Posterior vena cava (tissue), 2 donors: ENCODE data around the gene CAMTA1. TPM values are rescaled to one million over a fixed set of nuclear protein-coding genes. Genes with fewer than 3 reads are reported as not detected.

Experiments
- DNase-seq: peaks from one replicate; pipeline ENCODE4 v3.0.0-alpha.2; 2020; ENCODE audit warnings: low spot score
- intact Hi-C, 2 donors: fragments of 100-400 bp; cut with DNase I; formaldehyde crosslinking; loops; one replicate each; pipeline versions ENCODE4 v1.14.1 to v1.14.2; 2022 to 2023
- total RNA-seq, 2 donors: library from RNA; stranded (reverse); fragmentation: NEBNext Ultra II Directional; extraction: Animal tissue kit (Norgen Biotek cat#: 25700); gene quantifications; one replicate each; pipeline ENCODE4 v1.2.1, GENCODE V29; 2021
- donor health status: DM: yes; HTN: yes; CAD: no.
- donor health status: DM: yes; HTN: yes; CAD: no.

Gene CAMTA1
- total RNA-seq, 2 donors from 2014 or later, result 65.1 to 76.4 TPM

DNA sequence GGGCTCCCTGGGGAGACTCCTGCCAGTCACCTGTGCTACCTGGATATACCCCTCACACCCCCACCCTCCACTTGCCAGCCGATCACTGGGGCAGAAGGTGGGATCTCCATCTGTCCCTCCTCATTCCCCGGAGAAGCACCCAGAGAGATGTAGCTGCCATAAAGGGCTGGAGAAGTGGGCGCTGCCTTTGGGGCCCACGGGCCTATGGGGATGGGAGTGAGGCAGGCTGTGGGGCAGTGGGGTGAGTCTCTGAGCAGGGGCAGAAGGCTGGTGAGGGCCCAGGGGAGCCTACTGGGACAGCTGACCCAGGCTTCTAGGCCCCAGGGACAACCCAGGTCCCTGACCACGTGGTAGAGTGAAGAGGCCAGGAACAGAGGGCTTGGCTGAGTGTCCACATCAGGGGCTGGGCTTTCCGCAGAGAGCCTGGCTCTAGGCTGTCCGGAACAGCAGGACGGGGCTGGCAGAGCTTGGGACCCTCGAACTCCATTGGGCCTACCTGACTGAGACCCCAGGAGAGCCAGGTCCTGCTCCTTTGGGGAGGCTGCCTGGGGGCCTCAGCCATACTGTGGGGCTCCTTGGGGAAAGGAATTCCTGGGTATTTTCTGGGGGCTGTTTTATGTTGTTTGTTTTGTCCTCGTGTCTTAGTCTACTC, 780.0 kb downstream of the CAMTA1 start:
- DNase-seq, result peak; percentile 52
- intact Hi-C loops, result no loop called here

DNA sequence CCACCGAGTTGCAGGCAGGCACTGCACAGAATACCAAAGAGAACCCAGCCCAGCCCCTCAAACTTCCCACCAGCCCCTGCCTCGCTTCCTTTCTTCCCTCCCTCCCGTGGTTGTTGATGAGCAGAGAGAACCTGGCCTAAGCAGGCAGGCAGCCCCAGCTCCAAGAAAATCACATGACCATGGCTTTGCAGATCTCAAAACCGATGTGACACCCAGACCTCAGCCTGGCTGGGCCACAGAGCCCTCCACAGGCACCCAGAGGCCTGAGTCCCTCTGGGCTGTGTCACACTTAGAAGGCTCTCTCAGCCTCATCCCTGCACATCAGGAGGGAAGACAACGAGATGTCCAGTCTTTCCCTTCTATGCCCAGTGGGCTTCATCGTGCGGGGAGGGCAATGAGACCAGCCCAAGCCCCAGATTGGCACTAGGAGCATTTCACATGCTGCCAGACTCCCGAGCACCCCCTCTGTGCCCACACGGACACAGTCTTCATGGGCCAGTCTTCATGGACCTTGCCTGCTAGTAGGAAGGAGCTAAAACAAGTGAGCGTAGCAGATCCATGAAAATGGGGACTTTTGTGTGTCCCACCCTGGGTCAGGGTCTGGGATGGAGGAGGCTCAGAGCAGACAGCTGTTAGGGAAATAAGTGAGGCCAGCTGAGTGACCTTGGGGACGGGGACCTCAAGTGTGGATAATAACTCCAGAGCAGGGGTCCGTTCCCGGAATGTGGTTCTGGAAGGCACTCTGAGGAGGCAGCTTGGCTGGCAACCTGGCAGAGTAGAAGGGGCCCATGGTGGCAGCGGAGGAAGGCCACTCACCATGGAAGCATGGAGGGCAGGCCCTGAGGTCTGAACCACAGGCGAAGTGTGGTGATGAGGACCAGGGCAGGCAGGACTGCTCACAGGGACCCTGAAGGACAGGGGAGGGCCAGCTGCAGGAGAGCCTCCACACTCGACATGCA, 781.4 kb downstream of the CAMTA1 start:
- peak; percentile 75 for DNase-seq
- intact Hi-C loops, result no loop called here

DNA sequence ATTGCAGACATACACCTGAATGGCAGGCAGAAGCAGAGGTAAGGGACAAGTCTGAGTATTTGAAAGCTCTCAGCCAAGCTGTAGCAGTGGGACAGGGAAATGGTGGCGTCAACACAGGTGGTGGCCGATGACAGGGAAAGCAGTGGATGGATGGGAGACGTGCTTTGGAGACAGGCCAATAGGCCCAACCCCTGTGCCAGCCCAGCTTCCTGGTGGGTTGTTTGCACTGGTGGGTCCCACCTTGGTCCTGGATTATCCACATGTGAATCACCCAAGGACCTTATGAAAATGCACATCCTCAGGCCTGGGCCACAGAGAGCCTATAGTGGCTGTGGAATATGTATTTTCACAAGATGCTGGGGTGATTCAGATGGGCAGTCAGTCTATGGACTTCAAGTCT, 782.1 kb downstream of the CAMTA1 start:
- no peak for DNase-seq
- intact Hi-C loops, result no loop called here

DNA sequence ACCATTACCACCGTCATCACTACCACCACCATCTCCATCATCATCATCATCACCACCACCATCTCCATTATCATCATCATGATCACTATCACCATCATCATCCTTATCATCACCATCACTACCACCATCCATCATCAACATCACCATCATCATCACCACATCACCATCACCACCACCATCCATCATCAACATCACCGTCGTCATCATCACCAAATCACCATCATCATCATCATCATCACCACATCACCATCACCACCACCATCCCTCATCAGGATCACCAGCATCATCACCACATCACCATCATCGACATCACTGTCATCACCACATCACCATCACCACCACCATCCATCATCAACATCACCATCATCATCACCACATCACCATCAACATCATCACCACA, 782.8 kb downstream of the CAMTA1 start:
- no peak for DNase-seq
- intact Hi-C loops, result no loop called here

DNA sequence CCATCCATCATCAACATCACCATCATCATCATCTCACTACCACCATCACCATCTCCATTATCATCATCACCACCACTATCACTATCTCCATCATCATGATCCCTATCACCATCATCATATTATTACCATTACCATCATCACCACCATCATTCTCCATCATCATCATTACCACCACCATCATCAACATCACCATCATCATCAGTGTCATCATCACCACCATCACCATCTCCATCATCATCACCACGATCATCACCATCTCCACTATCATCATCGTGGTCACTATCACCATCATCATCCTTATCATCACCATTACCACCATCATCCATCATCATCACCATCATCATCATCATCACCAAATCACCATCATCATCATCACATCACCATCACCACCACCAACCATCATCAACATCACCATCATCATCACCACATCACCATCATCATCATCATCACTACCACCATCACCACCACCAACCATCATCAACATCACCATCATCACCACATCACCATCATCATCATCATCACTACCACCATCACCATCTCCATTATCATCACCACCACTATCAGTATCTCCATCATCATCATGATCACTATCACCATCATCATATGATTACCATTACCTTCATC, 783.8 kb downstream of the CAMTA1 start:
- no peak for DNase-seq
- intact Hi-C loops, result no loop called here

DNA sequence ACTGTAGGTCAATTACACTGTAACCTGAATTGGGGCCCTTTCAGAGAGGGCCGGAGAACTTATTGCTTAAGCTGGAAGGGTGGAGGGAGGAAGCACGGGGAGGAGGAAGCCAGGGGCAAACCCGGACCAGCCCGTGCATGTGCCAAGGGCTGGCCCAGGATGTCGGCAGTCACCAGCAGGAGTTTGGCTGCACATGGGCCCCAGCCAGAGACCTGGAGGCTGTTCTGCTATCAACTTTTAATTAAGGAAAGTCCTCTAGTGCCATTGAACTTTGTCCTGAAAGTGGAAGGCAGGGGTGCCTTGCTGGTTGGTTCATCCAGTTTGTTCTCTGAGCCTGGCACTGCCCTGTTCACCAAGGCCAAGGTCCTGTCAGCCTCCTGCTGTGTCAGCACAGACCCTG, 785.1 kb downstream of the CAMTA1 start:
- intact Hi-C loops, result no loop called here
- no peak for DNase-seq

DNA sequence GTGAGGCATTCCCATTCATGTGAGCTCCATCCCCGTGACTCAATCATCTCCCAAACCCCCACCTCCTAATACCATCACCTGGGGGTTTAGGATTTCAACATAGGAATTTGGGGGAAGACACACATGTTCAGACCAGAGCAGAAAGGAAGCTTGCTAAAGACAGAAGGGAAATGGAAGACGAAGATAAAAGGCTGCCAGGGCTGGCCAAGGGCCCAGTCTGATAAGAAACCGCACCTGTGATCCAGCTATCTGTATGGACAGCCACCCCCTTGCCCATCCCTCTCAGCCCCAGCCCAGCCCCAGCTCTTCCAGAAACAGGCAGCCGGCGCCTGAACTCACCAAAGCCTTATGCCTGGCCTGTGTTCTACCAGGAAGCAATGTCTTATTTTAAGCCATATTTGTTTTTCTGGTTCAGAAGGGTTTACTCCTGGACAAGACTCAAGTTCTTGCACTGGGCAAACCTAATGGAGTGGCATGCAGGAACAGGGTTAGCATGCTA, 787.4 kb downstream of the CAMTA1 start:
- no peak for DNase-seq
- intact Hi-C loops, result no loop called here

DNA sequence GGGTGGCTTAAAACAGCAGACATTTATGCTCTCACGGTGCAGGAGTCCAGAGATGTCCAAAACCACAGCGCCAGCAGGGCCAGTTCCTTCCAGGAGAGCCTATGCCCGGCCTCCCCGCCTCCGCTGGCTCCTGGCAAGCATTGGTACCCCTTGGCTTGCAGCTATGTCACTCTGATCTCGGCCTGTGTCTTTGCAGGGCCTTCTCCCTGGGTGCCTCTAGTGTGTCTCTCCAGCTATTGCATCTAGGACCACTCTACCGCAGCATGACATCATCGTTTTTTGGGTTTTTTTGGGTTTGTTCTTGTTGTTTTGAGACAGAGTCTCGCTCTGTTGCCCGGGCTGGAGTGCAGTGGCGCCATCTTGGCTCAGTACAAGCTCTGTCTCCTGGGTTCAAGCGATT, 788.2 kb downstream of the CAMTA1 start:
- intact Hi-C loops, result no loop called here
- DNase-seq, result no peak

DNA sequence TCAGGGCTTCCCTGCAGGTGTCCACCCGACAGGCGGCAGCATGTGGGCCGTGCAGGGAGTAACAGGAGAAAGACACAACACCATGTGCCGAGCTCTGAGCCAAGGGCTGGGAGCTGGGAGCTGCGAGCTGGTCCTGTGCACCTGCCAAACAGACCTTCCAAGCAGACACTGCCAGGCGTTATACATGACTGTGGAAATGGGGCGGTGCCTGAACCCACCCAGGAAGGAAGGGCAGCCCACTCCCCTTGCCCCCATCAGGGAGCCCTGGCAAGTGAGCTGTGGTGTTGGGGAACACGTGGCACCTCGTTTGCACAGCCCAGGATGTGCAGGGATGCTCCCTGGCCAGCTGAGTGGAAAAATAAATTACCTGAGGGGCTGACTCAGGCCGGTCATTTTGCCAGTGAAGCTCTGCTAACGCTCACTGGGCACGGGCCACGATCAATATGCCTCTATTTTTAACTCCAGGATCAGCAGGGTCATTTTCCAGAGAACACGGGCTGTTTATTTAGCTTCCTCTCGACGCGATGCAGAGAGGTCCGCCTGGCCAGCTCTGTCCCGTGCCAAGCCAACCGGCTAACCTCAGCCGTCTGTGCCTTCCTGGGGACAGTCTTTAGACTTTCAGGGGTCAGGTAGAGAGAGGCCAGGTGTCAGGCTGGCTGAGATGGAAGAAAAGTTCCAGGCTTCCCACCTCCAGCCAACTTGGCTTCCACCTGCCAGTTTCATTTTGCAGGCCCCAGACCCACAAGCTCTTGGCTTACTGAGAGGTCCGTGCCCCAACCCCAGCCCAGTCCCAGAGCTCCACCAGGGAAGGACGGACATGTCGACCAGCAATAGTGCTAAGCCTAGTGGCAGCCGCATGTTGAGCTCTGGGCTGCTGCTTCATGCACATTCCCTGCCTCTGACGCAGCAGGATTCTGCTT, 789.1 kb downstream of the CAMTA1 start:
- peak; percentile 79 for DNase-seq
- intact Hi-C loops, result no loop called here

DNA sequence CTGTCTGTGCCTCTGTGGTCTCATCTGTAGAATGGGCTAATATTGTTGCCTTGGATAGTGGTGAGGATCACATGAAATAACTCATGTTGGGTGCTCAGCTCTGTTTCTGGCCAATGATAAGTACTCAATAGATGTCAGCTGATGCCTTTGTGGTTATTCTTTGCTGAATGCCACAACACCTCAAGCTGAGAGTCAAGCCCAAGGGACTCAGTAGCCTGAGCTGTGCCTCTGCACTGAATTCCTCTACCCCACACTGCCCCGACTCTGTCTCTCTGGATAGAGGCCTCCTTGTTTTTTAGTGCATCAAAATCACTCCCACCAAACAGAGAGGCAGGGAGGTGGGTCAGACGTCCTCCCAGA, 789.8 kb downstream of the CAMTA1 start:
- intact Hi-C loops, result no loop called here
- DNase-seq, result no peak

DNA sequence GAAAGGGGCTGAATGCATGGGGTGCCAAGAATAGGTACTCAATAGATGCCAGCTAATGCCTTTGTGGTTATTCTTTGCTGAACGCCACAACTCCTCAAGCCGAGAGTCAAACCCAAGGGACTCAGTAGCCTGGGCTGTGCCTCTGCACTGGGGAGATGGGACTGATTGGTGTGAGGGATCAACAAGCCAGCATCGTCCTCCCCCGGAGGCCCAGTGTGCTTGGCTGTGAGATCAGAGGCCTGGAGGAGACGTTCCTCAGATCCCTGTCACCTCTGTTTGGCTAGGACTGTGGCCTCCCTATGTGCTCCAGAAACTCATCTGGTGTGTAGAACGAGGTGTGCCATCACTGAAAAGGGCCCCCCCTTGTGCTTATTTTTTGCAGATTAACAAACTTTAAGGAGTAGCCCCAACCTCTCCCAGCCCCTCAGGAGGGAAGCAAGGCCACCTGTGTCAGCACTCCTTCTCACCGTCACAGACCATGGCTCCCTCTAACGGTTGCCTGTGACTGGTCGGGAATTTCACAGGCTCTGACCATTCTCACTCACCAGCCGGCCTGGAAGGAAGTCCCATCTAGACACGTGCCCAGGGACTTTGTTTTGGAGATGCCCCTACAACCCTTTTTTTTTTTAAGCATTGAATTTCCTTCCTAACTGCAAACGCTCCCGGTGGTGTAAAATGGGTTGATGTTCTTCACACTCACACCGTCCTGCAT, 791.8 kb downstream of the CAMTA1 start:
- intact Hi-C loops, result no loop called here
- peak; percentile 45 for DNase-seq

DNA sequence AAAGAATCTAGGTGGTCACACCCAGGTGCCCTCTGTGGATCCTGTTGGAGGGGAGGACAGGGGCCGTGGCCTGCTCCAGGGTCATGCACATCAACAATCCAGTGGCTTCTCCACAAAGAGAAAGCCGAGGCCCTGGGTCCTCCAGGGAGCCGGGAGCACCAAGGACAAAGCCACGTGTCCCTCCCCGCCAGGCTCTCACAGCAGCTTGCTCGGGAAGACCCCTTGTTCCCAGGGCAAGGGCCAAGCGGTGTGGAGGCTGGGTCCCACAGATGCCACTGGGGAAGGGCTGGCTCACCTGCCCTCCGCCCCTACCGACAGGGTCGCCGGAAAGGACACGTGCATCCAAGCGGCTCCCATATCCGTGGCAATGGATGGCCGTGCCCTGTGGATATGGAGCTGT, 793.0 kb downstream of the CAMTA1 start:
- peak; percentile 63 for DNase-seq
- intact Hi-C loops, result no loop called here

DNA sequence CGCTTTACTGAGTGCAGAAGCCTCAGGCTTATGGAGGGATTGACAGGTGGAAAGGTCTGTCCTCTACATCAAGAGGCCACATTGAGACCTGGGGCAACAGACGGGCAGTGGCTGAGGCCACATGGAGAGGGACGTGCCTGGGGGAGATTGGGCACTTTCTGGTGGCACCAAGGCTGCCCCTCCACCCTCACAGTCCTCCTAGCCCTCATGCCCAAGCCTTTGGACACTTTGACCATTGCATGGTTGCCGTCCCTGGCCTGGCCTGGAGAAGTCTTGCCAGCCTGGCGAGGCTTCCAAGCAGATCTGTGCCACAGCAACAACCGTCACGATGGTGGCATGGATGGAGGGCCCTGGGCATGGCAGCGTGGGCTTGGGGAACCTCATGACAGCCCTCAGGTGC, 793.8 kb downstream of the CAMTA1 start:
- peak; percentile 32 for DNase-seq
- intact Hi-C loops, result no loop called here

DNA sequence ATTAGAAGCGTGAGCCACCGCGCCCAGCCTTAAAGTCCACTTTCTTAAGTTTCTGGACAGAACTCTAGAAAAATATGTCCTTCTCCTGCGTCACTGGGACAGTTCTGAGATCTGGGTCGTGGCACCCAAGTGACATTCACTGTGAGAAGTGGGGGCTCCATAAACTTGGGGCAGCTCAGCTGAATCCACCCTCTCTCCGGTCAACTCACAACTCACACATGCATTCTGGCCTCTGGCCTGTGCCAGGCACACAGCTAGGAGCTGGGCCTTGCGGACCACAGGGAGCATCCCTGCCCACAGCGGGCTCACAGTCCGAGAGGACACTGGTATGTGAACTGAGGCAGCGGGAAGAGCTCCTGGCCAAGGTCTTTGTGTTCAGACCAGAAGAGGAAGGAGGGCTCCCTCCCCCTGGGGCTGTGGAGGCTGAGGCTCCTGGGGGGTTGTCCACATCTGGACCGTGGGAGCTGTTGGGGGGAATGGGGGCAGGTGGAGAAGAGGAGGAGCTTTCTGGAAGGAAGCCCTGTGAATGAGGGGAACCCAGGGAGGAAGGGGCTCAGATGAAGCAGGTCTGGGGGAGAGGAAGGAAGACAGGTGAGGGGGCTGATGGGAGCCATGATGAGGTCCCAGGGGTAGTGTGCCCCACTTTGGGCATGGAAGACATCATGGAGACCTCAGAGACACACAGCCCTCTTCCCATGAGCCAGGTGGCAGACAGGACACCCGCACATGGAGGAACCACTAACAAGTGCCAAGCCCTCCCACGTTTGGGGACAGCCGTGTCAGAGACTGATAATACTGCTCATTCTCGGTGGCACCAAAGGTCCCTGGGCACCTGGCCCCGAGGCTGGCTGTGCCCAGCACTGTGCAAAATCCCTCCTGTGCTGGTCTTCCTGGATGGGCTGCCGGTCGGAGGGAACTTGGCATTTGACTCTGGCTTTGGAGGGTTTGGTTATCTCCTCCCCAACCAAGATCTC, 794.9 kb downstream of the CAMTA1 start:
- intact Hi-C loops, result loop anchor here in 1 of 2 donors (2.0 kb wide), 1 partner anchor 29 kb away; no protein-coding TSS in a partner anchor
- DNase-seq, result peak; percentile 67

DNA sequence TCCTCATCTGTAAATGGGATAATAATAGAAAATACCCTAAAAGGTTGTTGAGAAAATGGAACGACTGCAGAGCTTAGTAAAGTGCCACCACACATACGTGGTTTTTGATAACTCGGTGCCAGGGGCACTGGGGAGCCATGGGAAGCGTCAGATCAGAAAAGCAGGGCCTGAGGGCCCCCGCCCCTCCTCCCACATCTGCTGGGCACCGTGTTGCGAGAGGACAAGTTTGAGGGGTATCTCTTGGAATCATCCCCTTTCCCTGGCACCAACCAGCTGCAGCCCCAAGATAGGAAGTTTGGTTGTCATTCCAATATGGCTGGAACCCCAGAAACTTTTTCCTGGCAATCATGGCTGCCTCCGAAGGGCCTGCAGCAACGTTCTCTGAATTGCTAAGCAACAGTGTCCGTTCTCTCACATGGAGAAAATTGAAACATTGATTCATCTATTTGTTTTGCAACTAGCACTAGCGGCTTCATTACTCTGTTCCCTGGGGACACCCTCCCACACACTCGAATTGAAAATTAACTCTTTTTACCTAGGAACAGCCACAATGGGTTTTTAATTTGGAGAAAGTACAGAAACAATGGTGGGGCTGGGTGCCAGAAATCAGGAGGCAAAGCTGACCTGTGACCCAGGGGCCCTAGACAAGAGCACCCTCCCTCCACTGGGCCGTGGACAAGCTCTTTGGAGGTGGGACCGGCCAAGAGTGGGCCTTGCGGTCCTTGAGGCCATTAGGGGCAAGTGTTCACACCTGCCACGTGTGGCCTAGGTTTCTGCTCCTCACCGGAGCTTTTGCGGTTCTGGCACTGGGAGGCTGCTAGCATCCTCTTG, 795.9 kb downstream of the CAMTA1 start:
- intact Hi-C loops, result loop anchor here in 1 of 2 donors (2.0 kb wide), 1 partner anchor 28 kb away; no protein-coding TSS in a partner anchor
- peak; percentile 72 for DNase-seq

DNA sequence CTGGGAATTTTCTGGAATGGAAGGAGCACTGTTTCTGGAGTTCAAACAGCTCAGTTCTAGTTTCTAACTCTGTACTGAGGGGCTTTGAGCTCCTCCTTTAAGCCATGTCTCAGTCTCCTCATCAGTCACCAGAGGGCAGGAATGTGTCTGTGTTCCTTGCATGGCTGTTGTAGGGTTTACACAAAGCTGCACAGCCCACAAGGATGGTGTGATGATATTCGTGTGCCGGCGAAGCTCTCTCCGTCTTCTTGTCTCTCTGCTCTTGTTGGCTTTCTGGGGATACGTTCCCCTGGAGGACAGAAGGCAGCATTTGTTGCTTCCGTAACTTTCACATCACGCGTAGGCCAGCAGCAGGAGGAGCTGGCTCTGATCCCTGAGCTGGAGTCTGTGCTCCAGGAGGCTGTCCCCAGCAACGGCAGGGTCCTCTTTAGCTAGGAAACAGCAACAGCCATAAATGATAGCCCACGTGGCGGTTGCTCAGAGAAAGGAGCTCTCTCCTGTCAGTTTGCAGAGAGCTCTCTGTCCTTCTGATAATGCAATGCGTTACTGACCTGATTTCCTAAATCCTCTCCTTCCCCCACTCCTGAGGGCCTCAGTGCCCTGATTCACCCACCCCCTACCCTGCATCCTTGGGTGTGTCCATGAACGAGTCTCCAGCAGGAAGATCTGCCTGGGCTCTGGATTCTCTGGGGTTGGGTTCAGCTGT, 796.7 kb downstream of the CAMTA1 start:
- DNase-seq, result peak; percentile 64
- intact Hi-C loops, result loop anchor here in 1 of 2 donors (2.0 kb wide), 1 partner anchor 27 kb away; no protein-coding TSS in a partner anchor
